NCI-H524 (cell line): ENCODE results near the gene TLL1.

Experiments used
- DNase-seq, 2 experiments: peaks; one replicate each; lab custom pipeline; 2025; lab: John Stamatoyannopoulos, UW

The TLL1 gene

DNA sequence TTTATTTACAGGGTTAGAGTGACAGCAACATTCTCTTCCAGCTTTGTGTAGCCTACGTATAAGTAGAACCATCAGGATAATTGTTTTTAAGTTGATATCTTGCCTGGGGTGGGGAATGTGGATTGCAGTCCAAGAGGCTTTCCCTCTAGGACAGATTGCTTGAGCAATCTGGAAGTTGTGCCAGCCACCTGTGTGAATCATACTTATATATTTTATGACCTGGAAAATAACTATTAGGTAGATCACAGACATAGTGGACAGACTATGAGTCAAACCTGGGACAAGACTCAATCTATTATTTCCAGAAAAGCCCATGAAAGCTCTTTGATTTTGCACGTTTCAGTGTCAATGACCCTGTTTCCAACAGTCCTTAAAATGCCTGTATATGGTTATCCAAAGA, 98.9 kb downstream of the TLL1 start:
- no peak for DNase-seq

DNA sequence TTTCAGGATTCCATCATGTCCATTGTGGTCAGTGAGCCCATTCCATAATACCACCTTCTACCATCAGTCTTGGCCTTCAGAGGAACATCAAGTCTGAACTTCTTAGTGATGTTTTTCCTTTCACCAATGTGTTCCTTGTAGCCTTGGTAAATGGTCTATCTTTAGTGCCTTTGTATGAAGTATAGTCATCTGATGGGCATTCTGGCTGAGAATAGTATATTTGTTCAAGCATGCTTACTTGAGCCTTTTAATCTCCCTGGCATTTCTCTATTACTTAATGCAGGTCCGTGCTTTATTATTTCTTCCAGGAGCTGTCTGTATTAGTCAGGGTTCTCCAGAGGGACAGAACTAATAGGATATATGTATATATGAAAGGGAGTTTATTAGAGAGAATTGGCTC, 99.7 kb downstream of the TLL1 start:
- no peak for DNase-seq

DNA sequence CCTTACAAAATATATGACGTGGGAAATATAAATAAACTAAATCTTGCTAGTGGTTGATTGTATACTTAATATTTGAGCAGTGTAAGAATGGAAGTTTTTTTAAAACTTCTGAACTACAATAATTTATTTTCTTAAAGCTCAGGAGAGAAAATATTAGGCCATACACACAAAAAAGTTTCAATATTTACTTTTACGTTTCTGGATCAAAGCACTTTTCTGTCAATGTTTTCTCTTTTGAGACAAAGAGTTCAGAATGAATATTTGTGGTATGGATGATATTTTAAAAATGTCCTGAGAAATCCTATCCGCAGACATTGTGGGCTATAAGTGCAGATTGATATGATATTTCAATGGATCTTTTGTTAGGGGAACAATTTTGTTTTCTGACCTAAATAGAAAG, 109.9 kb downstream of the TLL1 start:
- DNase-seq = no peak

DNA sequence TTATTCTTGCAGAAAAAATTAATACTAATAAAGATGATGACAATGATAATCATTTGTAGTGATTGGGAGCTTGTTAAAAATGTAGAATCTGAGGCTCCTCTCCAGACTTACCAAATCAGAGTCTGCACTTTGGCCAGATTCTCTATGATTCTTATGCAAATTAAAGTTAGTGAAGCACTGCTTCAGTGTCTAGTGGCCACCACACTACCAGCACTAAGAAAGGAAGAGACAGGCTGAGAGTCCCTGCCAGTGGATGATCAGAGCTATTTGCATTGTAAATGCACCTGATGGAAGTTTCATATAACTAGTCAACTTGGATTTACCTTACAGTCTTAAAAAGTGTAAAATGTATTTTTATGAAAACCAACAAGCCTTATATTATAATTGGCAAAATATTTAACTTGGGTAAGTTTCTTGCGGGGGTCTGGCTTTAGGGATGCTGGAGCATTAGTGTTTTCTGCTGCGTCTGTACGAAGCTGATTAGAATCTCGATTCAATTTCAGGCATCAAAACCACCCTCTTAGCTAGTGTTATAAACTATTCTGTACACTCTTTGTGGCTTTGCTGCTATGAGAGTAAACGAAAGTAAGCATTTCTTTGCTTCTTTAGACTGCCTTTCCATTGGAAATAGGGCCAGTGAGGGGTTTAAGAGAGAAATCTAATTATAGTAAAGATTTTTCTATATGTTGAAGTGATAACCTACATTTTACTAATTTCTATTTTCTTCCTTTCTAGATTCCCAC, 114.1 kb downstream of the TLL1 start:
- no peak for DNase-seq

DNA sequence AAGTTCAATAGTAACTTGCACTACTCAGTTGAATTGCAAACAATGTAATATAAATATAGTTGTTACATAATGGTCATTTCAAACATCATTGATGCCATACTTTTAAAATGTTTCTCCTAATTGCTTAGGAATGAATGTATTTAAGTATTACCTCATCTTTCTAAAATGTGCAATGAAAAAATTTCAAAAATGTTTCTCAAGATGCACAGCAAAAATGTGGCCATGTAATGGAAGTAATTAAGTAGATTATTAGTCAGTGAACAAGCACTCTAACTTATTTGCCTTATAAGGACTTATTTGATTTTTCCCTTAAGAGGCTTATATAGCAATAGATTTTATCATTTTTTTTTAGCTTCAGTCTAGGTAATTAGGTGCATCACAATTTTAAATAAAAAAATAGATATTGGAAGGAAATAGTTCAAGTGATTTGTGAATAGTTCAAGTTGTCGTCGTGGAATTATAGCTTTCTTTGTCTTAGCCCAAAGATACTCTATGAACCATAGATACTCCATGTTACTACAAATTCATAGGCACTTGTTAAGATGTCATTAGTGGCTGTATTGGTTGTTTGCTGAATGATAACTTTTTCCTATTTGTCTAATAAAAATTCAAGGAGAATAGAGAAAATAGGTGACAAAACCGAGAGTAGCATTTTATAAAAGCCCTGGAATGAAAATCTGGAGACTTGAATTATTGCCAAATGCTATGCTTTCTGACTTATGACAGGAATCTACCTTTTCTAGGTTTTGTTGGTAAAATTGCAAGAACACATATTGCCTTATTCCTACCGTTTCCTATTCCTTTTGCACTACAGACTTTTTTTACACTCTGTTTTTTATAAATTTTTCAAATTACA, 118.5 kb downstream of the TLL1 start:
- DNase-seq = no peak

DNA sequence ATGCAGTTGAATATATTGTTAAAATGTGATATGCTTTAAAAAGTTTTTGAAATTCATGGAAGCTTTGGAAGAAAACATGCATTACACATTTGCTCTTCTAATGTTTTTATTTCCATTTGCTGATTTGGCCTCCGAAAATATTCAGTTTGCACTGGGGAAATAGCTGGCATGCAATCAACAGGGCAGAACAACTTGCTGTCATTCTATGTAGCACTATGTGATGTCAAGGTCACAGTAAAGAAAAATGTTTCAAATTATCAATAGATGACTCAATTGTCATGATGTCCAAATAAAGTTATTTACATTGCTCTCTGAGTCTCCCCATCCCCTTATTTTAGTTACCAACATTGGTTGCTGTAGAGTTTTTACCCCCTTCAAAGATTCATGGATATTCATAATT, 119.2 kb downstream of the TLL1 start:
- DNase-seq = no peak

DNA sequence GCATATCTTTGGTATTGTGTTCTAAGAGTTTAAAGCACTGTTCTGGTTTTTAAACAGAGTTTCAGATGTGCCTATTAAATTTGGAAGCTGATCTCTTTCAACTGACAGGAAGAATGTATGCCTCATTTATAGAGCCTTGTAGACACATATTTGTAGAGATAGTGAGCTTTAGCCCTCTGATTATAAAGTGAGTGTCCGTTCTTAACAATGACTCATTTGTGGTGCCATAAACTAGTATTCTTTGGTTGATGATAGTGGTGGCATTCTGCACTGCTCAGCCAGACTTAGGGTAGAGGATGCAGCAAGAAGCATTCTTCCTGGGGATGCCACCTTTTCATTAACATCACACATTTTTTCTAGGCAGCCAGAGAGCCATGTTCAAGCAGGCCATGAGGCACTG, 121.7 kb downstream of the TLL1 start:
- DNase-seq = no peak

DNA sequence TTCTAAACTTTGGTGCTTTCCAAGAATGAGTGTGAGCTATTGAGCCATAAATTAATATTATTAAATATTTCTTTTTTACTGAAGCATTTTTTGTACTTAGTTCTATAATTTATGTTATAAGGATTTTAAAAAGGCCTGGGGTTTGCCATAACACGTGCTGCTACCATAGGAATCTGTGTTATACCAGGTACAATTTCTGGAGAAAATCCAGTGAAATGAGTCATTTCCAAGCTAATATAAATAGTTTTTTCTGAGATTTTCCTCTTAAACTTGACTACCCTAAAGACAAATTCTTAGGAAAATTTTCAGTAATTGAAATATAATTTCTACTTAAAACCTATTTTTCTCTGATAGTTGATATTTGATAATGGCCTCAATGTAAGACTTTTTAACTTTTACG, 130.8 kb downstream of the TLL1 start:
- no peak for DNase-seq

DNA sequence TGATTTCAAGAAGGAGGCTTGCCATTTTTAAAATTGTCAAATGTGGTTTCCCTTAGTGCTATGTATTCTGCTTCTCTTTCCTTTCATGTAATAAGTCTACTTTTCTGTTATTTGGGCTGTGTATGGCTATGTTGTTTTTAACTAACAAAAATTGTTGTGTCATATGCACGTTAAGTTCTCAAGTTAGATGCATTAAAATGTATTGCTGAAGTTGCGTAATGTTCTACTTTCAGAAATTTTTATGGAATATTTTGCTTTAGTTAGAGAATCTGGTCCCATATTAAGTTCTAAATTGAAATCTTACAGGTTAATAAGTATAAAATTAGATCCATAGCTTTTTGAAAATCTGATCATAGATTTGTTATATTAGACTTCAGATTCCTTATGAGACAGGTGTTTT, 133.2 kb downstream of the TLL1 start:
- DNase-seq = no peak

DNA sequence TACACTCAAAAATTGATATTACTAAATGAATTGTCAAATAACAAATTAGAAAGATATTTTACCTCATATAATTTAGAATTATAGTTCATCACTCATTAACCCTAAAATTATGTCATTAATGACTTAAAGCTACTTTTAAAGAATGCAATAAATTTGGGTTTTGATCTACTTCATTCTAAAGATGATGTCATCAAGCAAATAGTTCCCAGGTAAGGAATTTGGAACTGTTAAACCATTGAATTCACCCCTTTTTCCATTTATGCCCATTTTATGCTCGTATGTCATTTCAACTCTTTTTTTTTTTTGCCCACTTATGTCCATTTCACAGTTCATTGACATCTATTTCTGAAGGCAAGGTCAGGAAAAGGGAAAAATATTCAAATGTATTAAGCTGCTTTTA, 135.5 kb downstream of the TLL1 start:
- DNase-seq = no peak

DNA sequence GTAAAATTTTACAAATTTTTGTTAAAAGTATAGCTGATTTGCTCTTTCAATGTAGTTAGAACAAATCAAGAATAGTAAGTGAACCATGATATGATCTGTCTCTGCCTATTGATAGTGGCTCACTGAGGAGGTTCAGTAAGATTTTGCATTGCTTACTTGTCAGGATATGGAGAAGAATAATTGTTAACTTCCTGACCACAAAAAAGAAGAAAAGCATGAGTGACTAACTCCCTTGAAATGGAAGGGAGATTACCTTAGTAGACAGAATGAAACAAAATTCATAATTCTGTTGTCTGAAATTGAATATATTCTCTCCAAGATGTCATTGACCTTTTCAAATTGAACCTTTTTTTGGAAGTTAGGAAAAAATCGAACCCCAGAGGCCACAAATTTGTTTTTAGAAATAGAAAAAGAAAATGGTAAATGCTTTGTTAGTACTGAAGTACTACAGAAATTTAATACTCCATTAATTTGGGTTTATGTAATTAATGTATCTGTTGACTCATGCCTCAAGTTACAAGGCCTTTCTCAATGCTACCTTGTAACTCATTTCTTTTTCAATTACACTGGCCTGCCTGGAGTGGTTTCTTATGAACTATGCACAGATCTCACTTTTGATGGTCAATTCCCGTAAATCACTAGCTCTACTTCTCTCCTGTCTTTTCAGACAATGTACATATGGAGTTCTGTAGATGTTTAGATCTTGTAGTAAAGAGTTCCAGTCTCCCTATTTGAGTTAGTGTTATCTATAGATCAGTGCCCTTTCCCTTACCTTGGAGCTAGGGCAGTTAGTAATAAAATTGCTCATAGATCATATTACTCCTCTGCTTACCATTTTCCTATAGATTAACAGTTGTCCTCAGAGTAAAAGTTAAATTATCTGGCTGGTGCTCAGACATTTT, 139.3 kb downstream of the TLL1 start:
- DNase-seq = no peak

DNA sequence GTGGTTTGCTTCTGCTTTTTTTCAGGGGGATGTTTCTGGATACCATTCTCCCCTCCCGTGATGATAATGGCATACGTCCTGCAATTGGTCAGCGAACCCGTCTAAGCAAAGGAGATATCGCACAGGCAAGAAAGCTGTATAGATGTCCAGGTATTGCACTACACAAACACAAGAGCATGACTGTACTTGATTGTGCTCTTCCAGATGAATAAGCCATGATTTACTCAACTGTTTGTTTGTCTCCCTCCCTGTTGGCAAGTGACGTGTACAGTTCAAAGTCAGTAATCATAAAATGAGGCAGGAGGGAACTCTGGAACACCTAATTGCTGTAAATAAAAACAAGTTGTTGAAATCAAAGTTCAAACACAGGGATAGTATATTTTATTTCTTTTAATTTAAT, 141.4 kb downstream of the TLL1 start:
- DNase-seq = no peak

DNA sequence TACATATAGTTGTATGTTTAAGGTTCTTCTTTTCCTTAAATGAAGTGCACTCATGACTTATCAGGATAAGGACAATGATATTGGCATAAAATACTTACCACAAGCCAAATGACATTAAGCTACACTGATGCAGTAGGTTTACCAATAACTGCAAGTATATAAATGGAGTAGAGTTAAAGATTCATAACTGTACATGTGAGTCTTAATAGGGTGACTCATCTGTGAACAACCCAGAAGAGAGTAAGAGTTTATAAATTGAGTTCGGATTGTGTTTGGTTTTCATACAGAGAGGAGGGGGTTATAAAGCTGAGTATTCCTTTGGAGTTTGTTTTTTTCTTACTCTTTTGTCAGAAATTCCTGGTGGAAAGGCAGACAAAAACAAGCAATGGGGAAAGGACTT, 144.8 kb downstream of the TLL1 start:
- DNase-seq = no peak

DNA sequence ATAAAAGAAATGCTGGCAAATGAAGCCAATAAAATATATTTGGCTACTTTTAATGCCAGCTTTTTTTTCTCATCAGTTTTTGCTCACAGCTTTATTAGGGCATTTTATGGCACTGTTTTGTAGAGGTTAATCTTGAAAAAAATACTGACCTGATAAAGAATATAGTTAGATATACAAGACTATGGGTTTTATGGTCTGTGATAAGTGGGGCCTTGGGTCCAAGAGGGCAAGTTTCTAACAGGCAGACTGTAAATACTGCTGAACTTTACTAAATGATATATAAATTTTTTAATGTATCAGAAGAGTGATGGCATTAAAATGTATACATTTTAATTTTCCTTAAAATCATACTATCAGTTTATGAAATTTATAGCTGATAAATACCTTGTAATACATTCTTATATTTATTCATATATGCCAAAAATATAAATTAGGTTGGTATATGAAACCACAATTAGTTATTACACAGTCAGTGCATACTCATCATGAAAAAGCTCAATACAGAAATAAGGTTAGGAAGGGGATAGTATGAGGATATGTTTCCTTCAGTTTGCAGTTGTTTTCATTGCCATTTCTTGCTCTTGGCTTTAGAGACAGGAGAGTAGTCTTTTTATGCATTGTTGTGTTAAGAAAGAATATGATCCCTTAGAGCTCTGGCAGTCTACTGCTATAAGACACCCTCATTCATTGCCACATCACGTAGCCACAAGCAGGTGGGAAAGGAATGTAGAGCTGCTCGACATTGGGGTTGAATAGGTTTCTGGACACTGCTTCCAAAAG, 146.6 kb downstream of the TLL1 start:
- no peak for DNase-seq

DNA sequence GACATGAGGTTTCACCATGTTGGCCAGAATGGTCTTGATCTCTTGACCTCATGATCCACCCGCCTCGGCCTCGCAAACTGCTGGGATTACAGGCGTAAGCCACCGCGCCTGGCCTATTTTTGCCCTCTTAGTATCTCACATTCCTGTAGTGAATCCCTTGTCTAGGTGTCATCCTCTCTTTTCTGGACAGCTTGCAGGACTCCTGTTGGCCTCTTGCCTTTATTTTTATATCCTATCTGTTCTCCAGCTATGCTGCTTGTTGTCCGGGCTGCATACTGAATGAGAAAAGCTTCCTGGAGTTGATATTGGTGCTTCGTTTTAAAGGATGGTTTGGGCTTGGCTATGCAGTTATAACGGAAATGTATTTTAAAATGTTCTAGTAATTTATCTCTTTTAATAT, 148.6 kb downstream of the TLL1 start:
- DNase-seq = no peak

DNA sequence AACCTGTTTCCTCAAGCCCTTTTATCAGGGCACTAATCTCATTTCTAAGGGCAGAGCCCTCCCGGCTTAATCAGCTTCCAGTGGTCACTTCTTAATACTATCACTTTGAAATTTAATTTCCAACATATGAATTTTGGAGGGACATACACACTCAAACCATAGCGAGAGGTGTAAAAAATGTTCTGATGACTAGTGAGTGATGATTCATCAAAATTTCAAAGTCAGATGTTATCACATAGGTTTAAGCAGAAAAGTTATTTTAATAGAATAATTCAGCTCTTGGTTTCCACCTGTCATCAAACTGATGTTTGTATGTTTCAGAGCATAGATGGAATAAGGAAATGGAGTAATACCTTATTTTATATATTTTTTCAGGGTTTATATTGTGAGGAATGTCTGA, 161.9 kb downstream of the TLL1 start:
- no peak for DNase-seq

DNA sequence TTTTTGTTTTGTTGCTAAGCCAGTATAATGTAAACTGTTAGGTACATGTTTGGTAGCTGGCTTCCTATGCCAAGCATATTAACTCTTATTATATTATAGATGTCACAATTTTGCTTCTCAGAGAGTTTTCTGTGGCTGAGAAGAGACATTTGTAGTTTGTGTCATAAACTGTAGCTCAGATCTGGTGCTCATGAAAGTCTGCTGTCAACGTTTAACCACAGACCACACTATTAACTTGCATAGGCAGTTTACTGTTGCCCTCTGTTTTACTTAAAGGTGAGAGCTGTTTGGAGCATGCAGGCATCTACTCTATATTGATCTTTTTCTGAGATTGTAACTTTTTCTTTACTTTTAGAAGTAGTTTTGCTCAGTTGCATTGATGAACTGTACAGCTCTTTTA, 166.8 kb downstream of the TLL1 start:
- no peak for DNase-seq

DNA sequence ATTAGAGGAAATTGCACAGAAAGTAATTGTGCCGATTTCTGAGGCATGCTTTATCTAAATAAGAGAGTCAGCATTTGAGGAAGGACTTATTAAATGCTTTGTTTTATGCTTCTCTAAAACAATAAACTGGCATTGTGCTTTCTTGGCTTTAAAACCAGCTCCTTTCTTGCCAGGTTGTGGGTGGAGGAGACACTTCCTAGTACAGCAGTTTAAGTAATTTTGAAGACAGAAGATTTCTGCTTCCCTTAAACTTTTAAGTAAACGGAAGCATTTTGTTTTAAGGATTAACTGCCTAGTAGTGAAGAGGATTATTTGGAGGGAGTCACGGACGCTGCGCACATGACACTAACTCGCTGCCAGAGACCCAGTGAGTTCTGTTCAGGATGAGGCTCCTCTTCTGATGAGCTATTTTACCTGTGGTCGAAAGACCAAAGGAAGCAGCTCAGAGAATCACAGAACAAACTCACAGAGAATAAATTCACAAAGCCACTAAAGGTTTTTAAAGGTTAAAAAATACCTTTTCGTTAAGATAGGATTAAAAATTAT, 169.5 kb downstream of the TLL1 start:
- DNase-seq = peak; percentile 0 to 2

DNA sequence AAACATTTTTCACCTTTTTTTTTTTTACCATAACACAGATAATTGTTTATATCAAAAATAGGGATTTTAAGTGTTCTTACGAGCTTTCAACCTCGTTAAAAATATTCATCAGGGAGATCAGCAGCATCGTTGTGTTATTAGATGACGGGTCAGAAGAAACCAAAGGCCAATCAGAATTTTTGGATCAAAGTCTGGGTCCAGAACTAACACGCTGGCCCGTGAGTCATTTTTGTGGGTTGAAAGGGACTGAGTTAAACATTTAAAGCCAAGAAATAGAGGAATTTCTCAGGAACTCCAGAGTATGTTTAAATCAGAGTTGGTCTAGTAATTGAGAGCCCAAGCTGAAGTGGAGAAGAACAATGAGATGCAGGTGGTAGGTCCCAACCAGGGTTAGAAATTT, 170.8 kb downstream of the TLL1 start:
- DNase-seq = no peak

DNA sequence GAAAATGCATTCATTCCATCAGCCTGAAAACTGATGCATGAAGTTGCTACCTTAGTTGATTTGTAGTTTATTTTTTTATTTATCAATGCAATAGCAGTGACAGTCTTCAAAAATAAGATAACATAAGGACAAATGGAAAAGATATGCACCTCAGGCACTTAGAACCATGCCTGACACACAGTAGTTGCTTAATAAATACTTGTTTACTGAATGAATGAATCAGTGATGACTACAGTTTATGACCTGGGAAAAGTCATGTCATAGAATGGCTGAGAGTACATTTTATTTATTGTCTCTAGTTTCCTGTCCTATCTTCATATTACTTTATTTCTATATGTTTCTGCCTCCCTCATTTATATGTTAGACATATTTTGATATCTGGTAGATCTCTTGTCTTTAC, 171.8 kb downstream of the TLL1 start:
- DNase-seq = no peak

DNA sequence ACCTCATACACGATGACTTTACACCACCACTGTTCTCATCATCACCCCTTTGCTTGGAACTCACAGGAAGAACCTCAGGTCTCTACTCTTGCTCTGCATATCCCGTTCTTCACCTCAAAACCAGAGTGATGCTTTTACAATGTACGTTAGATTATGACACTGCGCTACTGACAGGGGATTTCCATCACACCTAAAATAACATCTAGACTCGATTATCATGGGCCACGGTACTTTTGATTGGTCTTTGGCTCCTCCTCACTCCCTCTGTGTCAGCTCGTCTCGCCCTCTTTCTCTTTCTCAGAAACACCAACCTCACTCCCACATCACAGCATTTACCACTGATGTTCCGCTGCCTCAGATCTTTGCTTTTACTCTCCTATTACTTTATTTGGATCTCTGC, 172.4 kb downstream of the TLL1 start:
- DNase-seq = no peak

DNA sequence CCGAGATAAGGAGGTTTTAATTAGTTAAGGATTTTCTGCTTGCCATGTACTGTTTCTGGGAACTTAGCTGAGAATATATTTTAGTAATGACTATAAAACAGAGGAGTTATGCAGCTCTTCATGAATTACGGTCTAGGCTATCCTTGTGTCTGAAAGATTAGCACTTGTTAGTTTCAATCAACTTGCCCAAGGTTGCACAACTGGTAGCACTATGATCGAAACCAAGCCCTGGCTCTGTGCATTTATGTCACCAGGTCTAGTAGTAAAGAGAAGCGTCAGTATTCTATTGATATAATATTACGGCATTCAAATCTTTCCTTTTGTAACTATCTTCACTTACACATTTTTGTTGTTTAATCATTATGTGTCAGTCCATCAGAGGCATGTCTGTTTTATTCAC, 176.0 kb downstream of the TLL1 start:
- no peak for DNase-seq
